Measurements from ENCODE around the gene CRNN. TPM values are rescaled to one million over a fixed set of nuclear protein-coding genes. Genes with fewer than 3 reads are reported as not detected.
A peak's percentile ranks its signal among the peaks of the same experiment; 100 is the strongest.

Gene CRNN
- total and polyA plus RNA-seq, 8 donors, result 0.89 to 209 (median 3.1) TPM; not detected in 5

DNA sequence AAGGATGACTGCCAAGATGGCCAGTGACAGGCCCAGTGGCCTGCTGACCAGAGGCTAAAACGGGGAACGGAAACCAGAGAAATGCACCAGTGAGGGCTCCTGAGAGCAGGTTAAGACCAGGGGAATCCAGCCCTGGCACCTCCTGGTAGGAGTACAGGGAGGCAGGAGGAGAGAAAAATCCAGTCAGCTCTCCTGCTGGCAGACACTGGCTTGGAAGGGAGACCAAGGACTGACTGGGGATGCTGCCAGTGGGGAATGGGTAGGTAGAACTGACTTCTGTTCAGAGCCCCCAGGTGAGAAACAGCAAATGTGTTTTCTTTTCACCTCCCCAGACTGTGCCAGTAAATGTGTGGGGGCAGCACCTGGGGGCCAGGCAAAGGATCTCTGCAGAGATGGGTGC is 27.7 kb upstream of the CRNN start:
- Histone ChIP-seq H3K4me3 (no peak overlapping the region), H3K27ac (peak overlapping the region in 1 of 5 donors; percentile 1), H3K27me3 (no peaks in the 10 kb centered on the region), H3K9me3 (no peaks in the 10 kb centered on the region), H3K4me1 (peaks cover 0 to 14% (median 6%) of the 10 kb centered on the region in 4 donors), H3K36me3 (no peaks in the 10 kb centered on the region)
- intact Hi-C loops (cut with DNase I; ENCODE audit: low total_unique reads), result loop anchor here (10.0 kb wide), 1 partner anchor 377 kb away; no protein-coding TSS in a partner anchor
- no peak for TF ChIP-seq POLR2AphosphoS5 (IDR thresholded peaks at IDR 0.05)
- TF ChIP-seq EP300 (IDR thresholded peaks at IDR 0.05), result no peak
- no peak for TF ChIP-seq POLR2A (IDR thresholded peaks at IDR 0.05)
- TF ChIP-seq CTCF (IDR thresholded peaks at IDR 0.05), result no peak
- no peak for DNase-seq
- WGBS, 5 donors, result 81 to 92% (median 91%) methylated on average over 2 of the region's 2 CpGs

- peaks cover 0 to 14% (median 6%) of the 10 kb centered on the region in 4 donors for H3K4me1 ChIP-seq
- H3K27ac ChIP-seq, result no peak overlapping the region
- DNase-seq, result peak; percentile 73 to 87
- no peak overlapping the region for H3K4me3 ChIP-seq
- H3K36me3 ChIP-seq, result no peaks in the 10 kb centered on the region
- intact Hi-C loops (cut with DNase I; ENCODE audit: low total_unique reads), result loop anchor here (10.0 kb wide), 1 partner anchor 376 kb away; no protein-coding TSS in a partner anchor
- H3K9me3 ChIP-seq, result no peaks in the 10 kb centered on the region
- 25 to 41% (median 31%) methylated on average over 15 to 17 of the region's 17 CpGs for WGBS, 5 donors
- H3K27me3 ChIP-seq, result no peaks in the 10 kb centered on the region
- TF ChIP-seq POLR2AphosphoS5 (IDR thresholded peaks at IDR 0.05) (no peak), POLR2A (IDR thresholded peaks at IDR 0.05) (no peak), EP300 (IDR thresholded peaks at IDR 0.05) (no peak), CTCF (IDR thresholded peaks at IDR 0.05) (peak in 5 of 7 experiments; percentile 67 to 83 (median 71))
These were observed 26.8 kb upstream of the CRNN start for GRCh38 chr1:152440635-152441471.

- H3K27ac ChIP-seq, result no peak overlapping the region
- H3K27me3 ChIP-seq, result no peaks in the 10 kb centered on the region
- H3K9me3 ChIP-seq, result no peaks in the 10 kb centered on the region
- TF ChIP-seq CTCF (IDR thresholded peaks at IDR 0.05) (no peak), POLR2A (IDR thresholded peaks at IDR 0.05) (no peak), POLR2AphosphoS5 (IDR thresholded peaks at IDR 0.05) (no peak), EP300 (IDR thresholded peaks at IDR 0.05) (no peak)
- intact Hi-C loops (cut with DNase I; ENCODE audit: low total_unique reads), result no loop called here
- no peaks in the 10 kb centered on the region for H3K4me1 ChIP-seq
- WGBS, 5 donors, result 55 to 71% (median 62%) methylated on average over 2 of the region's 2 CpGs
- DNase-seq, result no peak
- H3K4me3 ChIP-seq, result no peak overlapping the region
- H3K36me3 ChIP-seq, result no peaks in the 10 kb centered on the region
These were observed 22.8 kb upstream of the CRNN start for GRCh38 chr1:152436593-152437496.

DNA sequence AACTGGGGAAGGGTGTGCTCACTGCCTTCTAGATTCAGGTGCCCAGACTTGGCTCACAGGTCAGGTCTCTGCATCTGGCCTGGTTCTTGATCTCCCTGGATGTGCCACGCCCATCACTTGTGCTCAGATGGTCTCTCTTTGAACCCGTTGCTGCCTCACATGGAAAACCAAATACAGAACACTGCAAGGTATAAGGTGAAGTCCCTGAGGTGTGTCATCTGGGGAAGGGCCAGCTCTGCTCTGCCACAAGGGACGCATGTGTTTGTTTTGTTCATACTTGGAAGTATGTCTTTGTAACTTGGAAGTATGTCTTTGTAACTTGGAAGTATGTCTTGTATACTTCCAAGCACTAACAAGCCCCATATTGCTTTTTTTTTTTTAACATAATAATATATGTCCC is 13.4 kb upstream of the CRNN start:
- Histone ChIP-seq H3K4me3 (no peak overlapping the region), H3K9me3 (peaks cover 3 to 22% (median 18%) of the 10 kb centered on the region in 4 donors), H3K27ac (no peak overlapping the region), H3K27me3 (no peaks in the 10 kb centered on the region), H3K36me3 (no peaks in the 10 kb centered on the region), H3K4me1 (no peaks in the 10 kb centered on the region)
- TF ChIP-seq EP300 (IDR thresholded peaks at IDR 0.05) (no peak), POLR2AphosphoS5 (IDR thresholded peaks at IDR 0.05) (no peak), CTCF (IDR thresholded peaks at IDR 0.05) (no peak), POLR2A (IDR thresholded peaks at IDR 0.05) (no peak)
- intact Hi-C loops (cut with DNase I; ENCODE audit: low total_unique reads), result no loop called here
- WGBS, 5 donors, result 38 to 53% (median 45%) methylated on average over 3 of the region's 3 CpGs
- DNase-seq, result no peak
